Thyroid gland (tissue), 4 donors: ENCODE measurements around the gene EXOSC3. TPM values are rescaled to one million over a fixed set of nuclear protein-coding genes. Genes with fewer than 3 reads are reported as not detected.

Source experiments
- DNase-seq, 2 donors: peaks; one replicate each; pipeline ENCODE4 v3.0.0-alpha.2; 2019
- H3K27ac ChIP-seq, 3 donors: fragments of 200-600 bp; sonication (generic); 1 replicate in 2 of 3; 2 replicates in 1 of 3; pipeline ENCODE4 v1.5.1; 2016 to 2019; ENCODE audit warnings: mild to moderate bottlenecking in 1 of 3, moderate library complexity in 1 of 3
- H3K27me3 ChIP-seq: fragments of 200-600 bp; sonication (generic); one replicate; pipeline ENCODE4 v1.5.1; 2019
- H3K36me3 ChIP-seq, 2 donors: fragments of 200-600 bp; sonication (generic); one replicate each; pipeline ENCODE4 v1.5.1; 2016 to 2019
- H3K4me1 ChIP-seq, 2 donors: fragments of 200-600 bp; sonication (generic); one replicate each; pipeline ENCODE4 v1.5.1; 2017 to 2019
- H3K4me3 ChIP-seq, 3 donors: fragments of 200-600 bp; sonication (generic); replicated peaks in 1 of 3; 1 replicate in 2 of 3; 2 replicates in 1 of 3; pipeline ENCODE4 v1.5.1; 2016; ENCODE audit warnings: mild to moderate bottlenecking in 1 of 3
- H3K9me3 ChIP-seq: fragments of 200-600 bp; sonication (generic); one replicate; pipeline ENCODE4 v1.5.1; 2017
- CTCF ChIP-seq, 6 experiments: fragments of 200-600 bp in 3 of 6; fragments of 450-650 bp in 3 of 6; sonication (generic) in 3 of 6; IDR thresholded peaks; one replicate each; pipeline ENCODE4 v1.5.1; 2016 to 2019; ENCODE audit warnings: antibody characterized with exemption in 6 of 6, mild to moderate bottlenecking in 2 of 6, inconsistent platforms in 1 of 6, moderate library complexity in 1 of 6
- POLR2A ChIP-seq, 2 donors: fragments of 450-650 bp; IDR thresholded peaks; one replicate each; pipeline ENCODE4 v1.6.1; 2017; ENCODE audit warnings: antibody characterized with exemption in 2 of 2, mild to moderate bottlenecking in 2 of 2, moderate library complexity in 1 of 2
- WGBS, 2 donors: methylation state at CpG; one replicate each; pipeline ENCODE4 v1.1.5; 2017; 5-methylcytosine and 5-hydroxymethylcytosine counted together
- intact Hi-C: fragments of 100-400 bp; cut with DNase I; formaldehyde crosslinking; loops from one replicate; pipeline ENCODE4 v1.15.1; 2023
- total RNA-seq, 4 donors: library from RNA; depleted of rRNA; stranded (reverse); fragments of >200 nt; gene quantifications; one replicate each; pipeline ENCODE4 v1.2.3, GENCODE V29; 2016

The EXOSC3 gene
- total RNA-seq, 4 donors from 2014 or later: 39.9 to 53.1 (median 46.6) TPM

GRCh38 chr9:37761511-37761910, 23.4 kb downstream of the EXOSC3 start:
- no peak for DNase-seq
- TF ChIP-seq CTCF (IDR thresholded peaks at IDR 0.05): no peak
- no peak for TF ChIP-seq POLR2A (IDR thresholded peaks at IDR 0.05)
- no peak overlapping the region for H3K4me3 ChIP-seq
- H3K9me3 ChIP-seq: no peaks in the 10 kb centered on the region
- H3K27ac ChIP-seq: no peak overlapping the region
- no peaks in the 10 kb centered on the region for H3K27me3 ChIP-seq
- peaks cover 0 to 6% of the 10 kb centered on the region in 2 donors for H3K36me3 ChIP-seq
- no peaks in the 10 kb centered on the region for H3K4me1 ChIP-seq
- WGBS, 2 donors: 60 to 91% methylated on average over 3 of the region's 3 CpGs
- intact Hi-C loops: no loop called here

- H3K4me1 ChIP-seq: no peaks in the 10 kb centered on the region
- 83 to 87% methylated on average over 7 of the region's 7 CpGs for WGBS, 2 donors
- intact Hi-C loops: no loop called here
- no peak for DNase-seq
- H3K27me3 ChIP-seq: no peaks in the 10 kb centered on the region
- peaks cover 0 to 6% of the 10 kb centered on the region in 2 donors for H3K36me3 ChIP-seq
- H3K27ac ChIP-seq: no peak overlapping the region
- no peak overlapping the region for H3K4me3 ChIP-seq
- H3K9me3 ChIP-seq: no peaks in the 10 kb centered on the region
- TF ChIP-seq CTCF (IDR thresholded peaks at IDR 0.05): no peak
Observed at GRCh38 chr9:37760416-37761161, 24.3 kb downstream of the EXOSC3 start.

GRCh38 chr9:37758747-37759146, 26.1 kb downstream of the EXOSC3 start:
- H3K4me3 ChIP-seq: no peak overlapping the region
- intact Hi-C loops: no loop called here
- H3K27me3 ChIP-seq: no peaks in the 10 kb centered on the region
- no peaks in the 10 kb centered on the region for H3K9me3 ChIP-seq
- DNase-seq: no peak
- H3K27ac ChIP-seq: no peak overlapping the region
- TF ChIP-seq POLR2A (IDR thresholded peaks at IDR 0.05) (no peak), CTCF (IDR thresholded peaks at IDR 0.05) (no peak)
- H3K4me1 ChIP-seq: peaks cover 0 to 4% of the 10 kb centered on the region in 2 donors
- H3K36me3 ChIP-seq: peaks cover 0 to 6% of the 10 kb centered on the region in 2 donors
- WGBS, 2 donors: 85 to 89% methylated on average over 3 of the region's 3 CpGs

GRCh38 chr9:37753489-37754190, 31.2 kb downstream of the EXOSC3 start, which contains the start of gene TRMT10B:
TSS of gene TRMT10B (plus strand) at chr9:37753805. CDS start at chr9:37761932, 8,127 bp downstream.
- no peaks in the 10 kb centered on the region for H3K36me3 ChIP-seq
- intact Hi-C loops: no loop called here
- TF ChIP-seq POLR2A (IDR thresholded peaks at IDR 0.05): peak in 1 of 2 donors; percentile 40
- peak in 4 of 6 experiments; percentile 7 to 14 (median 13) for TF ChIP-seq CTCF (IDR thresholded peaks at IDR 0.05)
- H3K4me1 ChIP-seq: peaks cover 0 to 4% of the 10 kb centered on the region in 2 donors
- WGBS, 2 donors: 4 to 6% methylated on average over 16 to 35 of the region's 40 CpGs
- no peaks in the 10 kb centered on the region for H3K27me3 ChIP-seq
- H3K4me3 ChIP-seq: peak within 1 kb of the TSS; percentile 49 to 98 (median 83)
- peak; percentile 45 to 58 for DNase-seq
- no peaks in the 10 kb centered on the region for H3K9me3 ChIP-seq
- peak within 1 kb of the TSS; percentile 47 to 65 (median 64) for H3K27ac ChIP-seq
